NB4 (cell line): ENCODE results near the gene CNTNAP2.

Experiments
- DNase-seq: peaks from one replicate; pipeline ENCODE4 v3.0.0; 2010; ENCODE audit warnings: low read depth
- H3K4me3 ChIP-seq: one replicate; pipeline ENCODE4 v1.5.1; 2011; ENCODE audit warnings: mild to moderate bottlenecking, low read depth, low read length, moderate library complexity
- MYC ChIP-seq: IDR thresholded peaks from 2 replicates; pipeline ENCODE4 v1.6.1; 2011; ENCODE audit warnings: low read depth, low read length
- POLR2A ChIP-seq: IDR thresholded peaks from 2 replicates; pipeline ENCODE4 v1.6.1; 2011; ENCODE audit warnings: mild to moderate bottlenecking; ENCODE audit not compliant: insufficient read length; ENCODE audit errors: extremely low read depth
- TF ChIP-seq, protein P1 (sequence below): IDR thresholded peaks from 2 replicates; pipeline ENCODE4 v1.6.1; 2011; ENCODE audit warnings: low read depth, low read length
- TF ChIP-seq, protein P2 (sequence below): IDR thresholded peaks from one replicate; pipeline ENCODE4 v1.5.1; 2012; ENCODE audit warnings: low read depth, low read length

CNTNAP2 gene

DNA sequence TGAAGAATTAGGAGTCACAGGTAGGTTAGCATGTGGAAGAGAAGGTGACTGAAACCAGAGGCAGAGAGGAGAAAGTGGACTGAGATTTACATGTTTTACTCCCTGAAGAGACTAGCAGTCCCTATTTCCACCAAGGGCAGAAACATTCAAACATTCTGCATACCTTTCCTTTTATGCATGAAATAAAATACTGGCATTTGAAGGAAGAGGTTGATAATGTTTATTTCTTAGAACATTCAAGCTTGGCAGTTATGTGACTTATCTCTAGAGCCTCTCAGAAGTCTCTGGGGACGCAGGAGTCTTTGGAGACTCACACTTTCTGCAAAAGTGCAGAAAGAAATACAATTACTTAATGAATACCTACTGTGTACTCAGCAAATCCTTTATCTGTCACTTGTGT is 1966.8 kb downstream of the CNTNAP2 start:
- TF ChIP-seq POLR2A (no peak), MYC (no peak)
- TF ChIP-seq, protein P1, sequence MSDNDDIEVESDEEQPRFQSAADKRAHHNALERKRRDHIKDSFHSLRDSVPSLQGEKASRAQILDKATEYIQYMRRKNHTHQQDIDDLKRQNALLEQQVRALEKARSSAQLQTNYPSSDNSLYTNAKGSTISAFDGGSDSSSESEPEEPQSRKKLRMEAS, result no peak
- TF ChIP-seq, protein P2, sequence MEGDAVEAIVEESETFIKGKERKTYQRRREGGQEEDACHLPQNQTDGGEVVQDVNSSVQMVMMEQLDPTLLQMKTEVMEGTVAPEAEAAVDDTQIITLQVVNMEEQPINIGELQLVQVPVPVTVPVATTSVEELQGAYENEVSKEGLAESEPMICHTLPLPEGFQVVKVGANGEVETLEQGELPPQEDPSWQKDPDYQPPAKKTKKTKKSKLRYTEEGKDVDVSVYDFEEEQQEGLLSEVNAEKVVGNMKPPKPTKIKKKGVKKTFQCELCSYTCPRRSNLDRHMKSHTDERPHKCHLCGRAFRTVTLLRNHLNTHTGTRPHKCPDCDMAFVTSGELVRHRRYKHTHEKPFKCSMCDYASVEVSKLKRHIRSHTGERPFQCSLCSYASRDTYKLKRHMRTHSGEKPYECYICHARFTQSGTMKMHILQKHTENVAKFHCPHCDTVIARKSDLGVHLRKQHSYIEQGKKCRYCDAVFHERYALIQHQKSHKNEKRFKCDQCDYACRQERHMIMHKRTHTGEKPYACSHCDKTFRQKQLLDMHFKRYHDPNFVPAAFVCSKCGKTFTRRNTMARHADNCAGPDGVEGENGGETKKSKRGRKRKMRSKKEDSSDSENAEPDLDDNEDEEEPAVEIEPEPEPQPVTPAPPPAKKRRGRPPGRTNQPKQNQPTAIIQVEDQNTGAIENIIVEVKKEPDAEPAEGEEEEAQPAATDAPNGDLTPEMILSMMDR, result no peak
- no peak for DNase-seq
- no peak overlapping the region for H3K4me3 ChIP-seq

- TF ChIP-seq, protein P2, result peak; percentile 72
- no peak for TF ChIP-seq MYC
- peak; percentile 63 for DNase-seq
These were observed 1967.5 kb downstream of the CNTNAP2 start for GRCh38 chr7:148084138-148084537.

GRCh38 chr7:148091882-148092281 is 1975.3 kb downstream of the CNTNAP2 start:
- no peak for TF ChIP-seq POLR2A
- H3K4me3 ChIP-seq, result no peak overlapping the region
- DNase-seq, result no peak

More at GRCh38 chr7:148084138-148084537, 1967.5 kb downstream of the CNTNAP2 start:
- H3K4me3 ChIP-seq, result no peak overlapping the region

DNA sequence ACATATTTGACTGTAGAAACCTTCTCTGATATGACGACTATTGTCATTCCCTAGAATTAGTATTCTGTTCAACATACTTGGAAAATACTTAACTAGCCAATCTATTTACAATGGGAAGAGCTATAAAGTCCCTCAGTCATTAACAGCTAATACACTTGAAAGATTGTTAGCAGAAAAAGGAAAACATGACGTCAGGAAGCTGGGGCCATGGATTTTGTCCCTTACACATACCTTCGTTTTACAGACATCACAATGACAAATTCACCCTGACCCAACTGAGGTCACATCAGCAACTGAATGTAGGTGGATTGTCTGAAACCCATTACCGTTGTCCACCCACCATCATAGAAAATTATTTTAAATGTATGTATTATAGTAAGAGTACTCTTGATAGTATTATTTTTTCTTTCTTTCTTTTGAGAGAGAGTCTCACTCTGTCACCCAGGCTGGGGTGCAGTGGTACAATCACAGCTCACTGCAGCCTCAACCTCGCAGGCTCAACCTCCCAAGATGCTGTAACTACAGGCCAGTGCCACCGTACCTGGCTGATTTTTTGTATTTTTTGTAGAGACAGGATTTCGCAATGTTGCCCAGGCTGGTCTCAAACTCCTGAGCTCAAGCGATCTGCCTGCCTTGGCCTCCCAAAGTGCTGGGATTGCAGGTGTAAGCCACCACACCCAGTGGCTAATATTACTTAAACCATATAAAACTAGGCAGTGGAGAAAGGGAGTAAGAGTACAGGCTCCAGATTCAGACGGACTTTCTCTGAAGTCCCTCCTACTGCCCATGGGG is 1977.0 kb downstream of the CNTNAP2 start:
- H3K4me3 ChIP-seq, result no peak overlapping the region
- TF ChIP-seq, protein P2, result no peak
- no peak for TF ChIP-seq POLR2A
- DNase-seq, result no peak

DNA sequence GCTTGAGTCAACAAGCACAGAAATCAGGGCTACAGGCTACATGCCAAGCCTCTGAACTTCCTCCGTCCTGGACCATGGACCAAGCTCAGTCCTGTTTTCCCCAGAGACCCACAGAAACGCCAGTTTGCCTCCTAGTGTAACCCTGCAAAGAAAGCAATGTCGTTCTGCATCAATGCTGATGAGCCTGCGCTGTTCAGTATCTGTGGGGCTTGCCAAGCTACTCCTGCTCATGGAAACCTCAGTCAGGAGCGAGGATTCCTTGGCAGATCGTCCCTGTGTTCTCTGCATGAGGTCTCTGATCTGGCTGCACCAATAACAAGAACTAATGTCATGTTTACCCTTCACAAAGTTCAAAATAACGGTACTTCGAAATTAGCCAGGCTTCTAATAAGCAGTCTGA is 1978.5 kb downstream of the CNTNAP2 start:
- DNase-seq, result no peak

GRCh38 chr7:148104136-148104716 is 1987.6 kb downstream of the CNTNAP2 start:
- H3K4me3 ChIP-seq, result no peak overlapping the region
- DNase-seq, result no peak
- TF ChIP-seq, protein P1, result no peak
- TF ChIP-seq, protein P2, result no peak
- TF ChIP-seq POLR2A, result no peak
- no peak for TF ChIP-seq MYC

More for the DNA sequence above, 1978.5 kb downstream of the CNTNAP2 start:
- no peak for TF ChIP-seq POLR2A
- no peak for TF ChIP-seq MYC
- TF ChIP-seq, protein P1, result no peak
- TF ChIP-seq, protein P2, result no peak
- H3K4me3 ChIP-seq, result no peak overlapping the region
